SK-MEL-5 (cell line): ENCODE results near the gene GABBR2. TPM values are rescaled to one million over a fixed set of nuclear protein-coding genes. Genes with fewer than 3 reads are reported as not detected.

Source experiments
- DNase-seq: peaks from one replicate; pipeline ENCODE4 v3.0.0-alpha.2; 2016; ENCODE audit warnings: low read depth, low spot score
- in situ Hi-C: cut with HindIII; loops from 2 replicates; pipeline ENCODE4 v1.10.0; 2016; ENCODE audit warnings: low sequenced_read_pairs, high pct_unique_total_duplicates, low pct_unique_long_range_greater_than_20kb
- total RNA-seq: library from RNA; depleted of rRNA; stranded (reverse); fragments of >200 nt; shearing (Covaris generic); gene quantifications from 2 replicates; pipeline ENCODE4 v1.2.3, GENCODE V29; 2014

GABBR2 gene
- total RNA-seq, 1 experiment from 2014 or later: 0.50 TPM

- DNase-seq: no peak
- in situ Hi-C loops: no loop called here
Measured at GRCh38 chr9:98260635-98261034, 448.1 kb downstream of the GABBR2 start.

DNA sequence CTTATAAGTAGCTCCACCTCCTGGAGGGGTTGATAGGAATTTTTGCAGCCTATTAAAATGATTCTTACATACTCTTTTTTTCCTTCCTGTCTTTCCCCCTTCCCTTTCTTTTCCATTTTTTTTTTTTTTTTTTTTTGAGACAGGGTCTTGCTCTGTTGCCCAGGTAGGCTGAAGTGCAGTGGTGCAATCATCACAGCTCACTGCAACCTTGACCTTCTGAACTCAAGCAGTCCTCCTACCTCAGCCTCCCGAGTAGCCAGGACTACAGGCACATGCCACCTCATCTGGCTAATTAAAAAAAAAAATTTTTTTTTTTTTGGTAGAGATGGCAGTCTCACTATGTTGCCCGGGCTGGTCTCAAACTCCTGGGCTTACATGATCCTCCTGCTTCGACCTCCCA, 448.9 kb downstream of the GABBR2 start:
- DNase-seq: no peak
- in situ Hi-C loops: no loop called here

GRCh38 chr9:98256756-98257155, 452.0 kb downstream of the GABBR2 start:
- in situ Hi-C loops: no loop called here
- DNase-seq: no peak

GRCh38 chr9:98255578-98256296, 453.0 kb downstream of the GABBR2 start, which contains the start of gene TBC1D2:
Gene TBC1D2, minus strand, starts transcription at chr9:98255649. Its CDS starts 108 bp downstream, at chr9:98255541.
- in situ Hi-C loops: no loop called here
- peak; percentile 91 for DNase-seq

- in situ Hi-C loops: no loop called here
- DNase-seq: no peak
Measured at GRCh38 chr9:98255061-98255577, 453.6 kb downstream of the GABBR2 start.

DNA sequence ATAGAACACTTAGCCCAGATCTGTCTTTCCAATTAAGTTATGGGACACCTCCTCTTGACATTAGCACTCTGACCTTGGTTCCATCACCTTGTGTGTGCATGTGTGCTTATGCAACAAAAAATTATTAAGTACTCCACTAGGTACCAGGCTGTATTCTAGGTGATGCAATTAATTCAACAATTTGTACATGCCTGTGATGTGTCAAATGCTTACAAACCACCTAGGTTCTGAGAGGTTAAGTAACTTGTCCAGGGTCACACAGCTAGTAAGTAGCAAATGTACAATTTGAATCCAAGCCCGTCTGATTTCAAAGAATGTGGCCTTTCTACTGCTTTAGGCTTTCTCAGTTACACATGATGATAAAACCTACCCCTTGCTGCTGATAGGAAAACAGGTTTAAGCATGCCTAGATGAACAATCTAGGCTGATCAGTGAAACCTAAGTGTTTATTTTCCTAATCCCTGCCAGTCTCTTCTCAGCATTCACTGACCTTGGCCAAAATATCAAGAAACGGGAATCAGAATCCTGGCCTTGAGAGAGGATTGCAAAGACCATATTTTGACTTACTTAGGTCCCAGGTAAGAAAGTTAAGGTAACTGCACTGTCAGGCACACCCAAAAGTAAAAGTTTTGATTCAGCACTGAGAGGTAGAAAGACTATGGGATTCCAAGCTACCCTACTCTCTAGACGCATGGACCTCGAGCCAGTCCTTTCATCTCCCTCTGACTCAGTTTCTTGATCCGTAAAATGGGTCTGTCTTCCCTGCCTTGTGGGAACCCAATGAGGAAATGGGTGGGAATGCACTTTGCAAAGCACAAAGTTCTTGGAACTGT, 454.3 kb downstream of the GABBR2 start:
- DNase-seq: no peak
- in situ Hi-C loops: no loop called here

DNA sequence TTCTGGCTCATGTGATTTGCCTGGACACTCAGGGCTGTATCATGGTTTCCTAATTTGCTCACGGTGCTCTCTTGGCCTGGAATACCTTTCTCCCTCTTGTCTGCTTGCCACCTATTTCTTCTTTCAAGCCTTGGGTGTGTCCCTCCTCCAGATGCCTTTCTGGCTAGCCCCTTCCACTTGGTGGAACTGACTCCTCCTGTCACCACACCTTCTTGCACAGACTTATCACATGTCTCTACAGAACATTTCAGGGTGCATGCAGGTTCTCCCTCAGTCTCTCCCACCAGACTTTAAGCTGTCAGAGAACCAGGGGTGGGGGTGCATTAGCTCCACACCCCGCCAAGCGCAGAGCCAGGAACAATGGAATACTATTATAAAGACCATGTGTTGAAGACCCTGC, 455.2 kb downstream of the GABBR2 start:
- in situ Hi-C loops: no loop called here
- DNase-seq: no peak

- in situ Hi-C loops: no loop called here
- no peak for DNase-seq
Measured at GRCh38 chr9:98251551-98251950, 457.2 kb downstream of the GABBR2 start.

GRCh38 chr9:98249771-98250170, 459.0 kb downstream of the GABBR2 start:
- no peak for DNase-seq
- in situ Hi-C loops: no loop called here

DNA sequence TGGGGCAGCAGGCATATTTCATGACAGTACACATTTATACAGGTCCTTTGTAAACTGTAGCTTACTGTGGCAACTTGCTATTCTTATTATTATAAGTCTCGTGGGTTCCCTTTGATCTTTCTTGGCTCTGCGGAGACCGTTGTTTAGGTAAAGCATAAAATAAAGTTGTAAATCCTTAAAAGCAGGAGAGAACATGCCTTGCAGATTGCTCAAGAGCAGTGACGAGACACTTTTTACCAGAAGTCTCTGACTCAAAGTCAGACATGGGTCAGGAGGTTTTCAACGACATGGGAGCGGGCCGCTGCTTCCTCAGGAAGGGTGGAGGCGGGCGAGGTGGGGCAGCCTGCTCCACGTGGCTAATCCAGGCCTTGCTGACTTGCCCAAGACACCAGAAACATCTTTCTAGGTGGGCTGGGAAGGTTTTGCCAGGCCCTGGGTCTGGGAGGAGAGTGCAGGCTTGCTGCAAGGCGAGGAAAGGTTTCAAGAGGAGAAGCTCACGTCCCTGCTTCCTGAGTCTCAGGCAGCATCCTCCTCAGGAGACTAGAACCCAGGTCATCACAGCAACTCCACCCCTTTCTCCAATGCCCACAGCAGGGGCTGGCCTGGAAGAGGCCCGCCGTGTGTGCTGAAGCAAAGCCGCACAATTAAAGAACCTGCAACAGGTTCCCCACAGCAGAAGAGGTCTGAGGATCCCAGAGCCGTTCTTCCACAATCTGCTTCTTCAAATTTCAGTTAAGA, 459.8 kb downstream of the GABBR2 start:
- in situ Hi-C loops: no loop called here
- DNase-seq: peak; percentile 51

GRCh38 chr9:98247831-98248657, 460.7 kb downstream of the GABBR2 start:
- DNase-seq: no peak
- in situ Hi-C loops: no loop called here

DNA sequence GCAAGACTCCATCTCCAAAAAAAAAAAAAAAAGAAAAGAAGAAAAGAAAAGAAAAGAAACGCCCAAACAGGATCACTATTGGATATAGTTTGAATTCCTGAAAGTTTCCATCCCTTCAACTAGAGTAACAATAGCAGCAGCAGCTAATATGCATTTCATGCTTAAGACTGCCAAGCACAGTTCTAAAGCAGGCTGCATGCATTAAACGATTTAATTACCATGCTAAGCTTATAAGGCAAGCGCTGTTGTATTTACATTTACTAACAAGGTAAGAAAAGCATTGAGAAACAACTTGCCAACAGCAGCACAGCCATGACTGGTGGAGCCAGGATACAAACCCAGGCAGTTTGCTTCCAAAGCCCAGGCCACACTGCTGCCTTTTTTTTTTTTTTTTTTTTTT, 466.3 kb downstream of the GABBR2 start:
- in situ Hi-C loops: no loop called here

GRCh38 chr9:98241357-98242300, 467.1 kb downstream of the GABBR2 start:
- in situ Hi-C loops: no loop called here
- no peak for DNase-seq

More for the DNA sequence above, 466.3 kb downstream of the GABBR2 start:
- no peak for DNase-seq

DNA sequence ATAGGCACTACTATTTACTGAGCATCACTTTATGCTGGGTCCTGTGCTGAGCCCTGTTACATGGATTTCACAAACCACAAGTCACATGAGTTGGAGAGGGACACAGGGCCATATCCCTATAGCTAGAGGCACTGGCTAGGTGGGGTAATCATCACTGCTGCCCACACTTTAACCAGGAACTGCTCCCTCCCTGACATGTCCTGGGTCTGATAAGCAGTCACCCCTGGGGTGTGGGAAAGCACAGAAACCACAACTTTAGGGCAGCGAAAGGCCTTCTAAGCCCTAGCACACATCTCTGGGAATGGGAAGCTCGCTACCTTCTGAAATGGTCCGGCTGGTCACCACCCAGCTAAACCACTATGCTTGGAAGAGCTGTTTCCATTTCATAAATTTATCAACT, 468.3 kb downstream of the GABBR2 start:
- no peak for DNase-seq
- in situ Hi-C loops: no loop called here
